SU-DHL-6 (cell line): ENCODE data around the gene GRXCR1.

Source experiments
- H2AFZ ChIP-seq: fragments of 200-600 bp; sonication (generic); 2 replicates; pipeline ENCODE4 v1.6.1; 2014; ENCODE audit warnings: low read depth, mild to moderate bottlenecking, moderate library complexity, mixed read lengths, antibody characterized with exemption, low read length; ENCODE audit not compliant: severe bottlenecking
- H3F3A ChIP-seq: fragments of 200-600 bp; shearing (Covaris generic); 2 replicates; pipeline ENCODE4 v1.6.0; 2016; ENCODE audit warnings: antibody characterized with exemption, mild to moderate bottlenecking; ENCODE audit not compliant: insufficient read depth
- H3K27ac ChIP-seq: fragments of 200-600 bp; sonication (generic); 2 replicates; pipeline ENCODE4 v1.5.1; 2016; ENCODE audit warnings: low read depth, mild to moderate bottlenecking, low read length, moderate library complexity, mixed read lengths
- H3K27me3 ChIP-seq: fragments of 200-600 bp; sonication (generic), shearing (Covaris generic); 2 replicates; pipeline ENCODE4 v1.6.0; 2014; ENCODE audit warnings: mild to moderate bottlenecking, low read length
- H3K36me3 ChIP-seq: fragments of 200-600 bp; sonication (generic); 2 replicates; pipeline ENCODE4 v1.6.1; 2014; ENCODE audit warnings: mild to moderate bottlenecking, low read length, mixed read lengths
- H3K4me2 ChIP-seq: fragments of 300-600, 200-600 bp; shearing (Covaris generic), sonication (generic); 2 replicates; pipeline ENCODE4 v1.6.0; 2014; ENCODE audit warnings: low read length, low read depth, mild to moderate bottlenecking; ENCODE audit not compliant: poor library complexity, severe bottlenecking
- H3K4me3 ChIP-seq: fragments of 200-600 bp; sonication (generic); 2 replicates; pipeline ENCODE4 v1.5.1; 2014; ENCODE audit warnings: antibody characterized with exemption, low read length, mild to moderate bottlenecking, mixed read lengths; ENCODE audit not compliant: insufficient read depth, poor library complexity, severe bottlenecking
- H3K79me2 ChIP-seq: fragments of 200-600 bp; sonication (generic); 2 replicates; pipeline ENCODE4 v1.6.1; 2014; ENCODE audit warnings: mild to moderate bottlenecking, low read length, moderate library complexity; ENCODE audit not compliant: insufficient read depth
- H3K9ac ChIP-seq: fragments of 200-600 bp; sonication (generic); 2 replicates; pipeline ENCODE4 v1.7.0; 2014; ENCODE audit warnings: mild to moderate bottlenecking, low read length
- H3K9me2 ChIP-seq: fragments of 200-600 bp; sonication (generic); replicated peaks from 2 replicates; pipeline ENCODE4 v1.6.1; 2014; ENCODE audit warnings: low read length; ENCODE audit not compliant: insufficient read depth
- H3K9me3 ChIP-seq: fragments of 200-600 bp; sonication (generic); 2 replicates; pipeline ENCODE4 v1.6.1; 2014; ENCODE audit warnings: low read length, mixed read lengths; ENCODE audit not compliant: insufficient read depth
- H4K20me1 ChIP-seq: fragments of 200-600 bp; sonication (generic); 2 replicates; pipeline ENCODE4 v1.6.1; 2014; ENCODE audit warnings: low read depth, mild to moderate bottlenecking, antibody characterized with exemption, low read length, moderate library complexity, mixed read lengths
- CTCF ChIP-seq: fragments of 200-600 bp; sonication (generic); IDR thresholded peaks from one replicate; pipeline ENCODE4 v1.5.1; 2017; ENCODE audit warnings: antibody characterized with exemption, mild to moderate bottlenecking, low read length, moderate library complexity; ENCODE audit not compliant: insufficient read depth, poor library complexity, severe bottlenecking
- EZH2phosphoT487 ChIP-seq: fragments of 200-600 bp; sonication (generic), shearing (Covaris generic); conservative IDR thresholded peaks from 2 replicates; pipeline ENCODE4 v1.6.1; 2018; ENCODE audit warnings: mild to moderate bottlenecking, antibody characterized with exemption, low read length, moderate library complexity, mixed read lengths

Gene GRXCR1

GRCh38 chr4:42927946-42928345 is 35.4 kb downstream of the GRXCR1 start:
- Histone ChIP-seq H3K9me3 (no peaks in the 10 kb centered on the region), H3K27ac (no peak overlapping the region), H3K9ac (no peak overlapping the region), H4K20me1 (no peaks in the 10 kb centered on the region), H3K4me2 (no peak overlapping the region), H3F3A (no peaks in the 10 kb centered on the region), H2AFZ (no peak overlapping the region), H3K4me3 (no peak overlapping the region), H3K79me2 (no peaks in the 10 kb centered on the region), H3K9me2 (no peaks in the 10 kb centered on the region; the same call in 1 of the 2 replicates), H3K36me3 (no peaks in the 10 kb centered on the region), H3K27me3 (no peaks in the 10 kb centered on the region)
- TF ChIP-seq EZH2phosphoT487: no peak
- TF ChIP-seq CTCF: no peak

GRCh38 chr4:42928582-42928981 is 36.1 kb downstream of the GRXCR1 start:
- no peaks in the 10 kb centered on the region for H3K9me2 ChIP-seq
- no peaks in the 10 kb centered on the region for H3F3A ChIP-seq
- H3K79me2 ChIP-seq: no peaks in the 10 kb centered on the region
- no peak overlapping the region for H2AFZ ChIP-seq
- no peak overlapping the region for H3K27ac ChIP-seq
- no peaks in the 10 kb centered on the region for H4K20me1 ChIP-seq
- no peak for TF ChIP-seq EZH2phosphoT487
- TF ChIP-seq CTCF: no peak
- H3K9me3 ChIP-seq: no peaks in the 10 kb centered on the region
- no peaks in the 10 kb centered on the region for H3K27me3 ChIP-seq
- no peak overlapping the region for H3K4me3 ChIP-seq
- no peaks in the 10 kb centered on the region for H3K36me3 ChIP-seq
- H3K4me2 ChIP-seq: no peak overlapping the region
- H3K9ac ChIP-seq: no peak overlapping the region

GRCh38 chr4:42942216-42942615 is 49.7 kb downstream of the GRXCR1 start:
- no peaks in the 10 kb centered on the region for H3K9me2 ChIP-seq
- TF ChIP-seq CTCF (no peak), EZH2phosphoT487 (no peak)
- H3K9me3 ChIP-seq: no peaks in the 10 kb centered on the region
- no peaks in the 10 kb centered on the region for H3K36me3 ChIP-seq
- no peak overlapping the region for H2AFZ ChIP-seq
- no peaks in the 10 kb centered on the region for H4K20me1 ChIP-seq
- H3K27me3 ChIP-seq: no peaks in the 10 kb centered on the region
- no peak overlapping the region for H3K9ac ChIP-seq
- no peaks in the 10 kb centered on the region for H3F3A ChIP-seq
- no peak overlapping the region for H3K4me3 ChIP-seq
- no peaks in the 10 kb centered on the region for H3K79me2 ChIP-seq
- H3K27ac ChIP-seq: no peak overlapping the region
- H3K4me2 ChIP-seq: no peak overlapping the region
